CD4-positive, alpha-beta T cell treated with Interleukin-17A for 1 hour (primary cell): Measurements from ENCODE around the gene TCF3.

Experiments used
- DNase-seq: peaks from one replicate; pipeline ENCODE4 v3.0.0-alpha.2; 2020

The TCF3 gene

DNA sequence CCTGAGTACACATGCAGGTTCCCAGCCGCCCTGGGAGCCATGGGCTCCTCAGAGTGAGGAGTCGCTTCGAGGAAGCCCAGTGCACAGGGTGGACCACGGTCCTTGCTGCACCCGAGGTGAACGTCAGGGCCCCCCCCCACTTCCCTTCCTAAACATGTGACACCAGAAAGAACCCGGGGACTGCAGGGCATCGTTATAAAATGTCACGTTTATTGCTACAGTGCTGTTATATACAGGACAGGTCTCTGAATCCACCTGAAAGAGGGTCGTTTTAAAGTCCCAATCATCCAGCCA, 43.4 kb downstream of the TCF3 start:
- peak; percentile 38 for DNase-seq

GRCh38 chr19:1608359-1609102, 43.9 kb downstream of the TCF3 start:
- peak; percentile 48 for DNase-seq

DNA sequence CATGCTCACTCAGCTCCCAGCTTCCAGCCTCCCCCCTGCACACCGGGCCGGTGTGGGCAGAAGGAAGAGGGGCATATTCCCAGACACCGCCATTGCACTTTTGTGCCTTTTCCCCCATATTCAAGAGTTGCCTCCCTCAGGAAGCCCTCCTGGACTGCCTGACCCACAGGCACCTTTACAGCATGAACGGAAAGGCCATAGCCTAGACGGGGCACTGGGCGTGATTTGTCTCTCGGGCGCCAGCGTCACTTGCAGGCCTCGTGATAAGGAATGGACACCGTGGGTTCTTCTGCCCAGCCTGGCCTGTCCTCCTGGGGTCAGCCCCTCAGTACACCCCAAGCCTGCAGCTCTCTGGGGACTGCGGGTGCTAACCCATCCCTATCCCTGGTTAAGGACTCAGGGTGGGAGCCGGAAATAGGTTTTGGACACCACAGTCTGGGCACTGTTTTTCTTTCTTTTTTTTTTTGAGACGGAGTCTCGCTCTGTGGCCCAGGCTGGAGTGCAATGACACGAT, 46.2 kb downstream of the TCF3 start:
- no peak for DNase-seq

GRCh38 chr19:1605236-1606137, 46.9 kb downstream of the TCF3 start, which contains the start of gene UQCR11:
Gene UQCR11 (minus strand): TSS chr19:1605462. CDS start chr19:1605409, 53 bp downstream.
- DNase-seq = peak; percentile 94

DNA sequence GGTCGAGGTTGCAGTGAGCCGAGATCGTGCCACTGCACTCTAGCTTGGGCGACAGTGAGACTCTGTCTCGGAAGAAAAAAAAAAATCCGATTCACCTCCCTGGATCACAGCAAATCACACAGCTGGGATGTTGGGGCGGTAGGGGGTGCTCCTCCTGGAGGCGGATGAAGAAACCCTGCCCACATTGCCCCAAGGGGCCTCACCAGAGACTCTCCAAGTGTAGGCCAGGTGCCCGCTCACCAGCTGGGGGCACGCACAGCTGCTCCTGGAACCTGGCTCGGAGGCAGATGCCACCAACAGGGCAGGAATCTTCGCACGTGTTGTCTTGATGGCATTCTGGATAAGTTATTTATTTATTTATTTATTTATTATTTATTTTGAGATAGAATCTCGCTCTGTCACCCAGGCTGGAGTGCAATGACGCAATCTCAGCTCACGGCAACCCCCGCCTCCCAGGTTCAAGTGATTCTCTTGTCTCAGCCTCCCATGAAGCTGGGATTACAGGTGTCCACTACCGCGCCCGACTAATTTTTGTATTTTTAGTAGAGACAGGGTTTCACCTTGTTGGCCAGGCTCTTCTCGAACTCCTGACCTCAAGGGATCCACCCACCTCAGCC, 50.2 kb downstream of the TCF3 start:
- no peak for DNase-seq

DNA sequence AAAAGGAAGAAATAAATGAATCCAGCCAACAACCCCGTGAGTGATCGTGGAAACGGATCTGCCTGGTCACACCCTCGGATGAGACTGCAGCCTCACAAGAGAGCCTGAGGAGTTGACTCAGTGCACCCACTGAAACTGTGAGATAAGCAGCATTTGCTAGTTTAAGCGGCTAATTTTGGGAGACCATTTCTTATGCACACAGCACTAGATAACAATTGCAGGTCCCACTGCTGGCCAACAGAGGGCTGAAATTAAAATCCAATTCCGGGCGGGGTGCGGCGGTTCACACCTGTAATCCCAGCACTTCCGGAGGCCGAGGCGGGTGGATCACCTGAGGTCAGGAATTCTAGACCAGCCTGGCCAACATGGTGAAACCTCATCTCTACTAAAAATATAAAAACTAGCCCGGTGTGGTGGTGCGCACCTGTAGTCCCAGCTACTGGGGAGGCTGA, 50.8 kb downstream of the TCF3 start:
- DNase-seq = no peak

GRCh38 chr19:1599460-1599846, 53.0 kb downstream of the TCF3 start:
- DNase-seq = no peak

DNA sequence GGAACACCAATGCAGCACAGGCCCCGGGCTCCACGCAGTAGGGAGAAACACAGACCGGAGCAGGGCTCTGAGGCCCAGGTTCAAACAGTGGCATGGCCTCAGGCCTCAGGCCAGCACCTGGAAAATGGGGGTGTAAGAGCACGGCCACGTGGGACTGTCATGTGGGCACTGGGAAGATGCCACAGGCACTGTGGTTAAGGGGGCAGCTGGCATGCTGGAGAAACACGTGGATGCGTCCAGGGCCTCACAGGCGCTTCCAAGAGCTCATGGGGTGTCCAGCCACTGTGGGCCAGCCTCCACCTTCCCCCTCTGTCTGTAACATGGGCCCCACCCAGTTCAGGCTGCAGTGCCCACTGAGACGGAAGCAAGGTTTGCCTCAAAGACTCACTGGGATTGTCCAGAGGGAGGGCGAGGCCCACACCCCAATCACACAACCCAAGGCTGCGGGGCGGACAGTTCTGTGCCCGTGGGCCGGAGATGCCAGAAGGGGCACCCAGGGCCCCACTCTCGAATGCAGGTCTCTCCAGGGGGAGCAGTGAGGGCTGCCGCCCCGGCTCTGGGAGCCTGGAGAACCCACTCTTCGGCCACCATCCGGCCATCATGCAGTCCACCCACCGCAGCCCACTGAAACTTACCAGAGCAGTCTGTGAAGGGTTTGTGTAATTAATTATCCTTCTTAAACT, 53.5 kb downstream of the TCF3 start:
- DNase-seq = no peak

DNA sequence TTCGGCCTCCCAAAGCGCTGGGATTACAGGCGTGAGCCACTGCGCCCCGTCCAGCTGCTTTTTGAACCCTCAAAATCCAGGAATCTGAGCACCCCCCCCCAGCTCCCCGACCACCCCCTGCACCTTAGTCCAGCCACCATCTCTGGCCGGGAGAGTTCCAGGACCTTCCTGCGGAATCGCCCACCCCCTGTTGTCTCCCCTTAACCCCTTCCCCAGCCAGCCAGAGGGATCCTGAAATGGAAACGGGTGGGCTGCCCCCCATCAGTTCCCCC, 59.0 kb downstream of the TCF3 start:
- DNase-seq = no peak

DNA sequence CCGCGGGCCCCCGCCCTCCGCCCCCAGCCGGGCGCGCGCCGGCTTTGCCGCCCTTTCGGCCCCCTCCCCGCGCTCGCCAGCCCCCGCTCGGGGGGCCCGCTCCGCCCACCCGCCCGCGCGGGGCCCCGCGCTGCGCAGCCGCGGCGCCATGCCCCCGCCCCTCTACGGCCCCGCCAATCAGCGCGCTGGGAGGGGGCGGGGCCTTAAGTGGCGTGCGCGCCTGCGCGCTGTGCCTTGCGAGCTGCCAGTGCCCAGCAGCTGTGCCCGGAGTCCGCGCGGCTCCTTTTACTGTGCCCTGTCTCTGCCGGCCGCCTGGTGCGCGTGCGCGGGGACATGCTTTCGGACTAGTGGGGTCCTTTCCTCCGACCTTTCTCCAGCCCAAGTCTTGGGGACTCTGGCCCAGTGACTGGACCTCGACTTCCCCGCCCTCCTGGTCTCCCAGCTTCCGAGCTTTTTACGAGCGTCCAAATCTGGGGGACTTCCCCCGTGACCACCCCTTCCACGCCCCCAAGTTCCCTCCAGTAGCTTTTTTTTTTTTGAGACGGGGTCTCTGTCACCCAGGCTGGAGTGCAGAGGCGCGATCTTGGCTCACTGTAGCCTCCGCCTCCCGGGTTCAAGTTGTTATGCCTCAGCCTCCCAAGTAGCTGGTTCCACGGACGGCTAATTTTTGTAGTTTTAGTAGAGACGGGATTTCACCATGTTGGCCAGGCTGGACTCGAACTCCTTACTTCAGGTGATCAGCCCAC, 59.5 kb downstream of the TCF3 start, which contains the start of gene MBD3:
TSS of gene MBD3 (minus strand) at position 111 of the 746 bp plus-strand sequence. CDS start 234 bp downstream, outside the sequence.
- peak; percentile 89 for DNase-seq

GRCh38 chr19:1592024-1592754, 60.2 kb downstream of the TCF3 start:
- peak; percentile 84 for DNase-seq

- no peak for DNase-seq
Measured at GRCh38 chr19:1591421-1592023, 60.9 kb downstream of the TCF3 start.

GRCh38 chr19:1590641-1591397, 61.6 kb downstream of the TCF3 start:
- DNase-seq = no peak

DNA sequence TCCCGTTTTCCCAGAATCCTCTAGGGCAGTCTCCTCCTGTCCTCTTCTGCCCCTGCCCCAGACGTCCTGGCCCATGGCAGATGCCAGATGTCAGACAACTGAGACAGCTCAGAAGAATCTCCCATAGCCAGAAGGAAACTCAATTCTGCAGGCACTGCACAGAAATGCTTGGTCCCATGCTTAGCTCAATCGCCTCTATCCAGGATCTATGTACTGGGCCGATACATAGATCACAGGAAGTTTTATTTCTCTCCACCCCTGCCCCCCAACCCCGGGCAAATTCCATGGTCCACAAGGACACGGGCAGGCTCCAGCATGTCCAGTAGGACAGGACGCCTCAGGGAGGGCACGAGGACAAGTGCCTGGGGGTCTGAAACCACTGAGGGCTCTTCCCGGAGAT, 64.5 kb downstream of the TCF3 start:
- DNase-seq = no peak

DNA sequence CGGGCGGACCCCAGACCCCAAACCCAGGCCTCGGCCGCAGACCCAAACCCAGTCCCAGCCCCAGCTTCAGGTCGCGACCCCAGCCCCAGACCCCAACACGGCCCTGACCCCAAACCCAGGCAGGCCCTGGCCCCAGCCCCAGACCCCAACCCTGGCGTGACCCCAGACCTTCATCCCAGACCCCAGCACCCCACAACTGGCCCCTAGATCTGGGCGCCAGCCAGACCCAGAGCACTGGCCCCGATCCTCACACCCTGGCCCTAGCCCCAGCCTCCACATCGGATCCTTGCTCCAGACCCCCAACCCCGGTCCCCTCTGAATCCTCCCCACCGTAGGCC, 67.2 kb downstream of the TCF3 start:
- no peak for DNase-seq

- DNase-seq = no peak
Measured at GRCh38 chr19:1584500-1585242, 67.7 kb downstream of the TCF3 start.

DNA sequence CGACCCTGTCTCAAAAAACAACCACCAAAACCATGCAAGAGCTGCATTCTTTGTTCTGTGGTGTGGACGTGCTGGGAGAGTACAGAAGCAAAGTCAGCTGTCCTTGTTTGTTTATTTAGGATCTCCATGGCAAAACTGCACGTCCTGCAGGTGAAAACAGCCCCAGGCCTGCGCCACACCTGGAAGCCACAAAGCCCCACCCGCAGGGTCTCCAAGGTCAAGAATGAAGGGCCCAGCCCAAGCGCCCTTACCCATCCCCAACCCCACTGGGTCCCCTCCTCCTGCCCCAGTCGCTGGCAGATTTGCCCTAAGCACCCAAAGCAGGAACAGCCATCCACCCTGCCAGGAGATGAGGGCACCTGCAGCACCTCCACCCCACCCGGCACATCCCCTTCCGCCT, 70.2 kb downstream of the TCF3 start:
- no peak for DNase-seq

- DNase-seq = no peak
Measured at GRCh38 chr19:1580957-1581356, 71.5 kb downstream of the TCF3 start.

DNA sequence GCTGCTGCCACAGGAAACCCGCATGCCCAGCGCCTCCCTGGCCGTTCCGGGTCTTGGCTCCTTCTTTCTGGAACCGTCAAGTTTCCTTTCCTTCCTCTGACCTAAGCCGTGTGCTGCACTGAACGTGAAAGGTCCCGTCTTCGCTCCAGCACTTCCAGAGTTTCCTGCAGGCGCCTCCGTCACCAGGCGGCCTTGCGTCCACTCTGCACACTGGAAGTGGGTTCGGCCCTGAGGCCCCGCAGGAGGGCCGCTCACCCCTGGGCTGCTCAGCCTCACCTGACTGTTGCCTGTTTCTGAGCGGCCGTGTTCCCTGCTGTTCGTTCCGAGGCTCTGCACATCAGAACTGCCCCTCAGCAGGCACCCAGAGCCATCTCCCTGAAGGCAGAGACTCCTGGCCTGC, 72.0 kb downstream of the TCF3 start:
- DNase-seq = no peak

GRCh38 chr19:1579222-1579621, 73.2 kb downstream of the TCF3 start:
- no peak for DNase-seq
